Activated naive CD8-positive, alpha-beta T cell treated with anti-CD3 and anti-CD28 coated beads, Interleukin-2, amount 10 ng/mL, durations not matched to agents 7 days and 5 days (primary cell): ENCODE results near the gene ACTR1A. TPM values are rescaled to one million over a fixed set of nuclear protein-coding genes. Genes with fewer than 3 reads are reported as not detected.

Experiments used
- ATAC-seq: fragments of 150-1000 bp; cut with Tn5 transposase; one replicate; pipeline ENCODE4 v1.10.0; 2021; ENCODE audit warnings: low read depth, moderate library complexity
- POLR2A ChIA-PET: fragments of 350-600 bp; sonication (Branson Sonifier 250); formaldehyde crosslinking; loops from one replicate; lab custom pipeline; 2021; ENCODE audit warnings: antibody characterized with exemption; lab: Charles Lee
- DNase-seq: peaks from one replicate; pipeline ENCODE4 v3.0.0; 2021
- H3K27ac Mint-ChIP-seq: one replicate; pipeline ENCODE4 v1.8.0; 2022; ENCODE audit warnings: mild to moderate bottlenecking, mixed read lengths
- H3K27me3 Mint-ChIP-seq: one replicate; pipeline ENCODE4 v1.8.0; 2022; ENCODE audit warnings: mild to moderate bottlenecking, moderate library complexity, mixed read lengths
- H3K36me3 Mint-ChIP-seq: one replicate; pipeline ENCODE4 v1.8.0; 2021; ENCODE audit warnings: mild to moderate bottlenecking, mixed read lengths
- H3K4me1 Mint-ChIP-seq: one replicate; pipeline ENCODE4 v1.8.0; 2021; ENCODE audit warnings: mixed read lengths
- H3K4me3 Mint-ChIP-seq: one replicate; pipeline ENCODE4 v1.8.0; 2022; ENCODE audit warnings: mild to moderate bottlenecking, moderate library complexity, mixed read lengths
- H3K9me3 Mint-ChIP-seq: one replicate; pipeline ENCODE4 v1.8.0; 2021; ENCODE audit warnings: mixed read lengths
- total RNA-seq, 2 experiments: library from RNA; stranded (reverse); gene quantifications; one replicate each; pipeline ENCODE4 v1.2.3, GENCODE V29; 2021

ACTR1A gene
- total RNA-seq = 10 to 100 TPM; 64.8 to 67.6 TPM

DNA sequence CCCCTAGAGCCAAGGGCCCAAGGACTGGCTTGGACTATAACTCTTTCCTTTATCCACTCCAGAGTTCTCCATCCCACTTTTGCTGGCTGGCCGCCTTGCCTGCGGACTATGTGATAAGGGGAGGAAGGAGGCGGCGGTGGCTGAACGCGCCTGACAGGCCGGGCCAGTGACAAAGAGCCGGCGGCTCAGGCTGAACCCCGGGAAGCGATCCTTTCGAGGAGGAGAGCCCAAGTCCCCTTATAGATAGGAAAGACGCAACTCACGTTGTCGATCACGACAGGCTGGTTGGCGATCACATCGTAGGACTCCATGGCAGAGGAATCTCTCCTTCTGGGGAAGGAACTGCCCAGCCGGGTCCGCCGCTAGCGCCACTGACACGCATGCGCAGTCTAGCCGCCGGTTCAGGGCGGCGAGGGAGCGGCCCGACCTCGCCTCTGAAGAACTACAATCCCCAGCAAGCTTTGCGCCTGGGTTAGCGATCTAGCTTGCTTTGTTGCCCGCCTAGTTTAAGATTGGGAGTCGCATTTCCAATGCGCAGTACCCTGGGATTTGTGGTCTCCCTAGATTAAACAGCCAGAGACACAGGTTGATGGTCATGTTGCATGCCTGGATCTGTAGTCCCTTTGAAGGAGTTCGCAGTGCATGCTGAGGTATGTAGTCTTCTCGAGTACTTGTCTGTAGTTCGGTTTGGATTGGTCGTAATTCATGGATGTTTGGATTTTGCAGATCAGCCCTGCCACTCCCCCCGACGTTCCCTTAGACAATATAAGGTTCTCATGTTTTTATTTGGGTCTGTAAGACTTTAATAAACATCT lies at the start of gene ACTR1A:
ACTR1A (minus strand) TSS at position 376 of the 815 bp plus-strand sequence; CDS start at position 311, 65 bp downstream.
- Mint-ChIP-seq H3K27ac (no peak within 1 kb of the TSS), H3K9me3 (no peaks in the 10 kb centered on the region), H3K36me3 (no peaks in the 10 kb centered on the region), H3K4me3 (no peak within 1 kb of the TSS), H3K27me3 (no peaks in the 10 kb centered on the region), H3K4me1 (peaks cover 24% of the 10 kb centered on the region)
- ATAC-seq = peak; percentile 65
- POLR2A ChIA-PET = interaction anchor here (0.7 to 3.2 kb wide), 8 partner anchors 20 to 212 kb away, joined by 3 to 17 read pairs (median 3); partner anchors contain the start of genes ARL3, SFXN2 and TRIM8
- DNase-seq = peak; percentile 96

DNA sequence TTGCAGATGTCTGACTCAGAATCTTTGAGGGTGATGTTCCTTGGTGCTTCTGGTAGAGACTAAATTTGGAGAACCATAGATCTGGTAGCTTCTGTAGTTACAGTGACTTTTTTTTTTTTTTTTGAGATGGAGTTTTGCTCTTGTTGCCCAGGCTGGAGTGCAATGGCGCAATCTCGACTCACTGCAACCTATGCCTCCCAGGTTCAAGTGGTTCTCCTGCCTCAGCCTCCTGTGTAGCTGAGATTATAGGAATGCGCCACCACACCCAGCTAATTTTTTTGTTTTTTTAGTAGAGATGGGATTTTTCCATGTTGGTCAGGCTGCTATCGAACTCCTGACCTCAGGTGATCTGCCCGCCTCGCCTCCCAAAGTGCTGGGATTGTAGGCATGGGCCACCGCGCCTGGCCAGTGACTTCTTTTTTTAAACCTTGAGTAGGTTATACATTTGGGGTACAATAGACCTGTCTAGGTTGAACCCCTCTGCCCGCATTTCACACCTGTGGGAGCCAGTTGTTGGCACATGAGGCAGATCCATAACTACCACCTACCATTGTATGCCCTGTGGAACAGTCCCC lies 48.2 kb upstream of the ACTR1A start:
- Mint-ChIP-seq H3K4me3 (no peak overlapping the region), H3K4me1 (no peaks in the 10 kb centered on the region), H3K36me3 (peaks cover 13% of the 10 kb centered on the region), H3K27ac (no peak overlapping the region), H3K27me3 (no peaks in the 10 kb centered on the region), H3K9me3 (no peaks in the 10 kb centered on the region)
- DNase-seq (no peak), ATAC-seq (no peak)
- POLR2A ChIA-PET = interaction anchor here (0.7 kb wide), 1 partner anchor 307 kb away, joined by 8 read pairs; no protein-coding TSS in a partner anchor

DNA sequence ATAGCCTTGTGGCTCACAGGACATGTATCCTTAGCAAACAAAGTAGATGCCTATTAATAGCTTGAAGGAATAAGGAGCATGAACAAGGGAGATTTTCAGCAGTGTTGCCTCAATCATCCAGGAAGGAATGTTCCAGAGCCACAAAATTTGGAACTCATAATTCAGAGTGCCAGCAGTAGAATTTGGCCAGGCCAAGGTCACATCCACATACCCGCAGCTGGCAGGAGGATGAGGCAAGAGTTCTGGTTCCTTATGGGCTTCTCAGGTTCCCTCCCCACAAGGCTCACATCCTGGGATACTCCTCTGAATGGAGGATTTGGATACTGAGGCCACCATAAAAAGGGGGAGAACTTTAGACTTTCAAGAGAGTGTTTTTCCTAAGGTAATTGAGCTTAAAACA lies 47.0 kb upstream of the ACTR1A start:
- POLR2A ChIA-PET = no interaction called here
- H3K4me1 Mint-ChIP-seq = no peaks in the 10 kb centered on the region
- peaks cover 13% of the 10 kb centered on the region for H3K36me3 Mint-ChIP-seq
- no peak overlapping the region for H3K27ac Mint-ChIP-seq
- DNase-seq (no peak), ATAC-seq (no peak)
- H3K27me3 Mint-ChIP-seq = no peaks in the 10 kb centered on the region
- H3K9me3 Mint-ChIP-seq = no peaks in the 10 kb centered on the region
- no peak overlapping the region for H3K4me3 Mint-ChIP-seq

DNA sequence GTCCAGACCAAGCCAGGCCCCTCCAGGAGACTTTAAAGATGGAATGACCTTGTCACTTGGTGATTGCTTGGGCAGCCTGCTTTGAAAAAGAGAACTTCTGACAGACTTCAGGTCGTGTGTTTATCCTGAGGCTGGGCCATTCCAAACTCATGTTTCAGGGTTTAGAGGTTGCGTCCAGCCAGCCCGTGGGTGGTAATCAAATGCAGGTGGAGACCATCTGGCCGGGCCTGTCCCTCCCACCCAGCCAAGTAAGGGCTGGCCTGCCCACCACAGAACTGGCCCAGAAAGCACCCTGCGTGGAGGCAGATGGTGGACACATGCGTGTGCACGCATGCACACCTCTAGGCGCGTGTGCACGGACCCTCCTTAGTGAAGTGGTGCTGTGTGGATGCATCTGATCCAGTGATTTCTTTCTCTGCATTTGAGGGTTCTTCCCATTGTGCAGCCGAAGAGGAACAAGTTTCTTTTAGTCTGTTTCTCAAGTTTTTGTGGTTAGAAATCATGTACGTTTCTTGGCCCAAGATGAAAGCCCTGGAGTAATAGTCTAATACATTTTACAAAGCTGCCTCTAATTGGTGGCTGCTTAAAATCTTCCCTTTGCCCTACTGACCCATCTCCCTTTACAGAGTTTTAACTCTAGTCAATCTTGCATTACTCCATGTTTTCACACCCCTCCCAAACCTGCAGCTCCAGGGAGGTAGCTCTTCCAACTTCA lies 44.3 kb upstream of the ACTR1A start:
- no peak overlapping the region for H3K27ac Mint-ChIP-seq
- H3K4me3 Mint-ChIP-seq = no peak overlapping the region
- POLR2A ChIA-PET = no interaction called here
- no peak for ATAC-seq
- peaks cover 8% of the 10 kb centered on the region for H3K36me3 Mint-ChIP-seq
- no peak for DNase-seq
- H3K27me3 Mint-ChIP-seq = no peaks in the 10 kb centered on the region
- H3K9me3 Mint-ChIP-seq = no peaks in the 10 kb centered on the region
- peaks cover 1% of the 10 kb centered on the region for H3K4me1 Mint-ChIP-seq

DNA sequence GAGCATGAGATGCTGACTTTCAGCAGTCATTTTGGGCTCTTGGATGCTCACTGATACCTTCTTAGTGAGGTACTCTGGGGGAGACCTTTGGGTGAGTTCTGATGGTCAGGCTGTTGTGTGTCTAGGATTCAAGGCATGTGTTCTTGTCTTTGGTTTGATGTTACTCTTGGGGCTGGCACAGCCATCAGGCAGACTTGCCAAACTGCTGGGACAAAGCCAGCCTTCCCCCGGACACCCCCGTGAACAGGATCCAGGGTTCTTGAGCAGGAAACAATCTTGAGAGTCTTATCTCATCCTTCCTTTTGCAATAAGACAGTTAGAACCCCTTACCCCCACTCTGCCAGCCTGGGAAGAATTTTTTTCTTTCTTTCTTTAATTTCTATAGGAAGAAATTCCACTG lies 43.5 kb upstream of the ACTR1A start:
- H3K9me3 Mint-ChIP-seq = no peaks in the 10 kb centered on the region
- H3K27ac Mint-ChIP-seq = no peak overlapping the region

DNA sequence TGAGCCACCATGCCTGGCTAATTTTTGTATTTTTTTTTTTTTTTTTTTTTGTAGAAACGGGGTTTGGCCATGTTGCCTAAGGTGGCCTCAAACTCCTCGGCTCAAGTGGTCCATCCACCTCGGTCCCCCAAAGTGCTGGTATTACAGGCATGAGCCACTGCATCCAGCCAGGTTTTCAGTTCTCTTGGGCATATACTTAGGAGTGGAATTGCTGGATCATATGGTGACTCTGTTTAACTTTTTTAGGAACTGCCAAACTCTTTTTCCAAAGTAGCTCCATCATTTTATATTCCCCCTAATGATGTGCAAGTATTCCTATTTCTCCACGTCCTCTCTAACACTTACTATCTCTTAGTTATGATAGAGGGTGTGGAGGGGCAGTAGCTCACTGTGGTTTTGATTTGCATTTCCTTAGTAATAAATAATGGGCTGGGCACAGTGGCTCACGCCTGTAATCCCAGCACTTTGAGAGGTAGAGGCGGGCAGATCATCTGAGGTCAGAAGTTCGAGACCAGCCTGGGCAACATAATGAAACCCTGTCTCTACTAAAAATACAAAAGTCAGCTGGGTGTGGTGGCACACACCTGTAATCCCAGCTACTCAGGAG lies 42.9 kb upstream of the ACTR1A start:
- H3K9me3 Mint-ChIP-seq = no peaks in the 10 kb centered on the region
- H3K4me1 Mint-ChIP-seq = peaks cover 1% of the 10 kb centered on the region
- no peak for DNase-seq
- no peaks in the 10 kb centered on the region for H3K27me3 Mint-ChIP-seq
- no peak overlapping the region for H3K27ac Mint-ChIP-seq
- ATAC-seq = no peak
- POLR2A ChIA-PET = no interaction called here
- H3K36me3 Mint-ChIP-seq = peaks cover 1% of the 10 kb centered on the region
- H3K4me3 Mint-ChIP-seq = no peak overlapping the region

More for the DNA sequence above, 43.5 kb upstream of the ACTR1A start:
- POLR2A ChIA-PET = no interaction called here
- Mint-ChIP-seq H3K4me1 (peaks cover 1% of the 10 kb centered on the region), H3K36me3 (peaks cover 4% of the 10 kb centered on the region), H3K4me3 (no peak overlapping the region), H3K27me3 (no peaks in the 10 kb centered on the region)
- DNase-seq = no peak
- ATAC-seq = no peak

DNA sequence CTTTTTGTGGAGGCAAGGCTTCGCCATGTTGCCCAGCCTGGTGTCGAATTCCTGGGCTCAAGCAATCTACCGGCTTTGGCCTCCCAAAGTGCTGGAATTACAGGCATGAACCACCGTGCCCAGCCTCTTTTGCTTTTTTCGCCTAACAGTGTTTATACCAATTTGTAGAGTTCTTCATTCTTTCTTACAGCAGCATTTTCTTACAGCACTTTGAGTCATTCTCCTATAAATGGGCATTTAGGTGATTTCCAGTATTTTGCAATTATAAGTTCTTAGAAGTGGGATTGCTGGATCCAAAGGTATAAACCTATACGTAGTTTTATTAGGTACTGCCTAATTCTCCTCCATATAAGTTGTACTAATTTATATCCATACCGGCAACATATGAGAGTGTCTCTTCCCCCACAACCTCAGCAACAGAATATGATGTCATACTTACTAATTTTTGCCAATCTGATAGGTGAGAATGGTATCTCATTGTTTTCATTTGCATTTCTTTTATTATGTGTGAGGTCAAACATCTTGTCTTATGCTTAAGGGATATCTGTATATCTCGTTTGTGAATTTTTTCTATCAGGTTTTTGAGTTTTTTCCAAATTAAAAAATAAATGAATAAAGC lies 40.4 kb upstream of the ACTR1A start:
- no peaks in the 10 kb centered on the region for H3K36me3 Mint-ChIP-seq
- no peaks in the 10 kb centered on the region for H3K9me3 Mint-ChIP-seq
- peaks cover 1% of the 10 kb centered on the region for H3K4me1 Mint-ChIP-seq
- DNase-seq (no peak), ATAC-seq (no peak)
- H3K27me3 Mint-ChIP-seq = no peaks in the 10 kb centered on the region
- no peak overlapping the region for H3K4me3 Mint-ChIP-seq
- H3K27ac Mint-ChIP-seq = no peak overlapping the region
- POLR2A ChIA-PET = no interaction called here

DNA sequence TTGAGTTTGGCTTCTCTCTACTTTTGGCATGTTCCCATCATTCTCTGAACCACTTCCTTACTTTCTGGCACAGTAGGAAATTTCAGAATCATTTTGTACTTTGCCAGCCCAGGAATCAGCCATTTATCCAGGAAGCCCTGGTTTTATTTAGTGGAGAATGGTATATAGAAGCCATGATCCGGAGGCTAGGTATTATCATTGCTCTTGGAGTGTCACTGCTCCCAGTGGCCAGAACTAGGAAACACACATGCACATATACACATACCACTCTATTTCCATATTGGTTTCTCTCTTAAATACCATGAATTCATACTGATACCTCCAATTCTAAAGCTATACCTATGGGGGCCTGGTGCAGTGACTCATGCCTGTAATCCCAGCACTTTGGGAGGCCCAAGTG lies 37.5 kb upstream of the ACTR1A start:
- POLR2A ChIA-PET = no interaction called here
- DNase-seq = no peak
- H3K27ac Mint-ChIP-seq = no peak overlapping the region
- H3K36me3 Mint-ChIP-seq = no peaks in the 10 kb centered on the region
- H3K27me3 Mint-ChIP-seq = no peaks in the 10 kb centered on the region
- no peak for ATAC-seq
- no peak overlapping the region for H3K4me3 Mint-ChIP-seq
- peaks cover 1% of the 10 kb centered on the region for H3K4me1 Mint-ChIP-seq
- H3K9me3 Mint-ChIP-seq = no peaks in the 10 kb centered on the region

DNA sequence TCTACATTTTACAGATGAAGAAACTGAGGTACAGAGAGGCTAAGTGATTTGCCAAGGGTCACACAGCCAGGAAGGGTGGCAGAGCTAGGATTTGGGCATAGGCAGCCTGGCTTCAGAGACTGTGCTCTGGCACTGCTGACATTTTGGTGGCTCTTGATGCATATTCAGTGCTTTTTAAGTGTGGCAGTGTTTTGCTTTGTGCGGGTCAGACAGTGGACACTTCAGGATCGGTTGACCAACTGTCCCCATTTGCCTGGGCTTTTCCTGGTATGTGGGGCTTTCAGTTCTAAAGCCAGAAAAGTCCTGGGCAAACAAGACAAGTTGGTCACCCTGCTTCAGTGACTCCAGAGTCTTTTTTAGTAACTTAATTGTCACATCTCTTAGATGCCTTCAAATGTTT lies 36.3 kb upstream of the ACTR1A start:
- POLR2A ChIA-PET = no interaction called here
- DNase-seq (no peak), ATAC-seq (no peak)

DNA sequence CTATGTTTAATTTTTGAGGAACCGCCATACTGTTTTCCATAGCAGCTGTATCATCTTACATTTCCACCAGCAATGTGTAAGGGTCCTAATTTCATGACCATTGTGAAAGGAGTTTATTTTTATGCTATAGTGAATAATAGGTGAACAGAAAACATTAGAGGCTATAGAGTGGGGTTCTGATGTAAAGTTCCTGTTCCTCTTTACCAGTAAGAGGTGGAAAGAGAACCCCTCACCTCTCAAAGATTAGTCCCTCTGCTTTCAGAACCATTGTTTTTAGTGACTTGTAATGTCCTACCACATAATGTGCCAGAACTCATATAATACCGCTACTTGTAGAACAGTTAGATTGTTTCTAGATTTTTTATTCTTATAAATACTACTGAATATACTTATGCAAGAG lies 35.4 kb upstream of the ACTR1A start:
- Mint-ChIP-seq H3K4me1 (peaks cover 3% of the 10 kb centered on the region), H3K4me3 (no peak overlapping the region), H3K36me3 (peaks cover 1% of the 10 kb centered on the region), H3K27ac (no peak overlapping the region), H3K27me3 (no peaks in the 10 kb centered on the region), H3K9me3 (no peaks in the 10 kb centered on the region)
- DNase-seq (no peak), ATAC-seq (no peak)
- POLR2A ChIA-PET = no interaction called here

More for the DNA sequence above, 36.3 kb upstream of the ACTR1A start:
- Mint-ChIP-seq H3K4me1 (peaks cover 1% of the 10 kb centered on the region), H3K27ac (no peak overlapping the region), H3K36me3 (peaks cover 1% of the 10 kb centered on the region), H3K9me3 (no peaks in the 10 kb centered on the region), H3K27me3 (no peaks in the 10 kb centered on the region), H3K4me3 (no peak overlapping the region)

DNA sequence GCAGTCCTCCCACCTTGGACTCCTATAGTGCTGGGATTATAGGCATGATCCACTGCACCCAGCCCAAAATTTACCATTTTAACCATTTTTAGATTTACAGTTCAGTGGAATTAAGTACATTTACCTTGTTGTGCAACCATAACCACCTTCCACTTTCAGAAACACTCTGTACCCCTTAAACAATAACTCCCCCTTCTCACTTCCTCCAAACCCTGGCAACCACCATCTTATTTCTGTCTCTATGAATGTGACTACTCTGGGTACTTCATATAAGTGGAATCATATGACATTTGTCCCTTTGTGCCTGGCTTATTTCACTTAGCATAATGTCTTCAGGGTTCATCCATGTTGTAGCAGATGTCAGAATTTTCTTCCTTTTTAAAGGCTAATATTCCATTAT lies 34.9 kb upstream of the ACTR1A start:
- DNase-seq = no peak
- H3K27ac Mint-ChIP-seq = no peak overlapping the region
- H3K4me1 Mint-ChIP-seq = peaks cover 2% of the 10 kb centered on the region
- H3K4me3 Mint-ChIP-seq = no peak overlapping the region
- H3K36me3 Mint-ChIP-seq = peaks cover 1% of the 10 kb centered on the region
- POLR2A ChIA-PET = interaction anchor here (0.7 kb wide), 1 partner anchor 635 kb away, joined by 3 read pairs; no protein-coding TSS in a partner anchor
- no peak for ATAC-seq
- H3K9me3 Mint-ChIP-seq = no peaks in the 10 kb centered on the region
- no peaks in the 10 kb centered on the region for H3K27me3 Mint-ChIP-seq

DNA sequence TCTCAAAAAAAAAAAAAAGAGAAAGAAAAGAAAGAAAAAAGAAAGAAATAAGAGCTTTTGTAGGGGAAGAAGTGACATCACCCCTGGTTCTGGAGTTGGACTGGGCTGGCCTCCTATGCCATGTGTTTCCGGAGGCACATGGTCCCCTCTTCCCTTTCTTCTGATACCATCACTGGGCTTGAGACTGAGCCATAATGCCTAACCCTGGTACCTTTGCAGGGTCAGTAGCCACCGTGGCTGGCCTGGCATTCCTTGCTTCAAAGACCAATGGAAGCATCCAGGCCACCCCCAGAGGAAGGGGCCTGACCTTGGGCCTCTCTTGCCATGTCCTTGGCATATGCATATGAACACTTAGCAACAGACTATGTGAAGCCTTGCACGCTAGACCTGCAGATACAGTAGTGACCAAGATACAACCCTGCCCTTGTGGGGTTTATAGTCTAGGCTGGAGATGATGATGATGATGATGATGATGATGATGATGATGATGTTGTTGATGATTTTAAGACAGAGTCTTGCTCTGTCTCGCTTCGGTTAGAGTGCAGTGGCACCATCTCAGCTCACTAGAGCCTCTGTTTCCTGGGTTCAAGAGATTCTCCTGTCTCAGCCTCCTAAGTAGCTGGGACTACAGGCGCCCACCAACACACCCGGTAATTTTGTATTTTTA lies 33.1 kb upstream of the ACTR1A start:
- ATAC-seq = no peak
- POLR2A ChIA-PET = no interaction called here

More for the DNA sequence above, 33.1 kb upstream of the ACTR1A start:
- Mint-ChIP-seq H3K27ac (peak overlapping the region; percentile 1), H3K4me3 (no peak overlapping the region), H3K9me3 (no peaks in the 10 kb centered on the region), H3K27me3 (no peaks in the 10 kb centered on the region), H3K36me3 (peaks cover 1% of the 10 kb centered on the region), H3K4me1 (peaks cover 2% of the 10 kb centered on the region)
- DNase-seq = no peak
